ENCODE data around the gene EPS8.
"Not testable (repeated sequence)": the region's sequence is repeated elsewhere in the genome, so short reads cannot be mapped to it uniquely, and the experiment has no call there.

EPS8 gene

DNA sequence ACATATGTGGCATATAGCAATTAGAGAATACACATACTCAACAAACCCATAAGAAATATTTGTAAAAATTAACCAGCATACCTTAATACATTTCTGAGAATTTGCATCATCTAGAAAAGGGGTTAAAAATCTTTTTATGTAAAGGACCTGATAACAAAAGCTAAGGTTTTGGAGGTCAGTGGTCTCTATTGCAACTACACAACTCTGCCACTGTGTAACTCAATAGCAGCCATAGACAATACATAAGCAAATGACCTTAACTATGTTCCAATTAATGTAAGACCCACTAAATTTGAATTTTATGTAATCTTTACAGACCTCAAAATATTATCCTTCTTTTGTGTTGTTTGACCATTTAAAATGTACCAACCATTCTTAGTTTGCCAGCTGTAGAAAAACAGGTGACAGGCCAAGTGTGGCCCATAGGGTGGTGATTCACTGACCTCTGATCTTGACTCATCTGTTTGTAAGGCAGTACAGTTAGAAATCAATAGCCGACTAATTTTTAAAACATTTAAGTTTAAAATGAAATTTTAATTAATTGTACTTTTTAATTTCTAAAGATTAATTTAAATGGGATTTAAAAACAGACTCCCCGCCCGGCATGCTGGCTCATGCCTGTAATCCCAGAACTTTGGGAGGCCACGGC is 7.4 kb upstream of the EPS8 start:
- no peak for DNase-seq

DNA sequence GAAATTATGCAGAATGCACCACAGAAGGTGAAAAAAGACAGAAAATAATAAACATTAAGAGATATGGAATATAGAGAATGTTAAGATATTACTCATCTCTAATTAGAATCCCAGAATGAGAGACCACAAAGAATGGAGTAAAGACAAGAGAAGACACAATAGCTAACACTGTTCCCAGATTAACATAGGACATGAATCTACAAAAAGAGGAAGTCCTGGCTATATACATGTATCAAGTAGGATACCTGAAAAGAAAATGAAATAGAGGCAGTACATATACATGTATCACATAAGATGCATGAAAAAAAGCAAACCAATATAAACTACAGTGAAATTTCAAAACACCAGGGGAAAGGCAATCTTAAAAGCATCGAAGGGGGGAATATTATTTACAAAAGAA is 5.6 kb upstream of the EPS8 start:
- DNase-seq: no peak

DNA sequence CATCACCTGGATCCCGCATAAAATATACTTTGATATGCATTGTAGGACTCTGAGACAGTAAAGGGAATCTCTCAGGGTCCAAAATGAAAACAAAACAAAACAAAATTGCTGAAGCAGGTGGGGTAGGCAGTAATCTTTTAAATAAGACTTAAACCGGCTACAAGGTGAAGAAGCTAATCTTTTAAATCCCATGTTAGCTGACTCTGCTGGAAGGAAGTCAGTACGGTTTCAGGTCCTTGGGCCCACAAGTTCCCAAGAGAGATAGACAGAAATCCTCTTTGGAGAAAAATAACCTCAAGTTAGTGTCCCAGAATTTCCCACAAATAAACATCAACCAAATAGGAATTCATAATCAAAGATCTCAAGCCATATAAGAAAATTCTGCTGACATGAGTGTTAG is 5.0 kb upstream of the EPS8 start:
- no peak for DNase-seq

GRCh38 chr12:15788233-15789219 is 662 bp downstream of the EPS8 start:
- peak; percentile 20 for DNase-seq

- no peak for DNase-seq
Measured at GRCh38 chr12:15787778-15788177, 1.4 kb downstream of the EPS8 start.

DNA sequence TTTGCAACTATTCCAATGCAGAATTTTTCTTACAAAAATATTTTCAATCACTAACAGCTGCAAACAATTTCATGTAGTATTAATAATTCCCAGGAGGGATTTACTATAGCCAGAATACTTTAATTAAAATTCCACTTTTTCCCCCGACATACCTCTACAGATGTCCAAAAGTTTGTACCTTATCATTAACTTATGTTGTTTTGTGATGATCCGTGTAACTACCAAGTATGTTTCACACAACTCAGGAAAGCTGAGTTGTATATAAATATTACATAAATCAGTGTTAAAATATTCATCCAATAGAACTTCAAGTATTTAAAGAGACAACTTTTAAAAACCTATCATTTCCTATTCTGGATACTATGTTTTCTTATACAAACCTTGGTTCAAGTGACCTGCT is 2.4 kb downstream of the EPS8 start:
- no peak for DNase-seq

- no peak for DNase-seq
Measured at GRCh38 chr12:15783288-15783687, 5.9 kb downstream of the EPS8 start.

GRCh38 chr12:15782667-15783066 is 6.5 kb downstream of the EPS8 start:
- DNase-seq: no peak

GRCh38 chr12:15779925-15780324 is 9.3 kb downstream of the EPS8 start:
- no peak for DNase-seq

DNA sequence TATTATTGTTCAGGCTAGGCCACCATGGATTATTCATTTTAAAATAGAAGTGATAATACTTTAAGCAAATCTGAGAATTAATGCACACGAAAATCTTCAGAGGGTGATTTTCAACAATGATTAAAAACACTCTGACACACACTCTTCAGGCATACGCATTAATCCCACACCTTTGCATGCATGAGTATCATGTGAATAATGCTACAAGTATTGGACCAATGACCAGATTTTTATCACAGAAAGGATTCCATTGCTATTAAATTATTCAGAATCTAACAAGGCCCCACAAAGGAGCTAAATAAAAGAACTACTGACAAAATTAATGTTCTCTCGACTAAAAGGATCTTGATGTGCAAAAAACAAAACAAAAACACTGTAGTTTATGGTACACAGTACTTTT is 11.1 kb downstream of the EPS8 start:
- no peak for DNase-seq

- DNase-seq: no peak
Measured at GRCh38 chr12:15777355-15778012, 11.7 kb downstream of the EPS8 start.

DNA sequence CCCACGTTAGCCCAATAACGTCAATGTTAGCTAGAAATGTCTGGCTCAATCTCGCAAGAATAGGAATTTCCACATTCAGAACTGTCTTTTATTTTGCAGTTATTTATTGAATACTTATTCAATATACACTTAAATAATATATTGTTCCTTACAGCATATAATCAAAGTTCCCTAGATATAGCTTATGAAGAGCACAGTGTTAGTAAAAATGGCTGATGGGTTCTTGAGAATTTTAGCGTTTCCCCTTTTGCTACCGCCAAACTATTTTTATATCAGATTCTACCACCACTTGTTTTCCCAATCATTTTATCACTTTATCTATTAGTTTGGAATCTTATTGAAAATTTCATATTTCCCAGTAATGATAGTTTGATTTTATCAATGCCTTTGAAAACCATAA is 12.7 kb downstream of the EPS8 start:
- no peak for DNase-seq

DNA sequence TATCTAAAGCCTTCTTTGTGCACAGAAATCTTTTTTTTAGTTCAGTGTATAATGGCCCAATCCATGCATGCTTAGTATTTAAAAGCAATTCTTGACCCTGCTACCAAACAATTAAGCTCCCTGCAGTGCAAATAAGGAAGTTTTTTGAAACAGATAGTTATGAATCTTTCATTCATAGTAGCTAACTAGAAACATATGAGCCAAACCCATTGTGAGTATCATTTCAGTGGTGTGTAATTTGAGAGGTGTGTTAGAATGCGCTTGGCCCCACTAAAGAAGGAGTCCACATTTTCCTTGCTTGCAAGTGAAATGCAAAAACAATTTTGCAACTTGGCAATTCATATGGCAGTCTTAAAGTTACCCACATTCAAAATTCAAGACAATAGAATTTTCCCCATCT is 14.4 kb downstream of the EPS8 start:
- no peak for DNase-seq

- DNase-seq: no peak
Measured at GRCh38 chr12:15772405-15773018, 16.7 kb downstream of the EPS8 start.

- no peak for DNase-seq
Measured at GRCh38 chr12:15770581-15770980, 18.6 kb downstream of the EPS8 start.

GRCh38 chr12:15770021-15770420 is 19.2 kb downstream of the EPS8 start:
- DNase-seq: no peak

DNA sequence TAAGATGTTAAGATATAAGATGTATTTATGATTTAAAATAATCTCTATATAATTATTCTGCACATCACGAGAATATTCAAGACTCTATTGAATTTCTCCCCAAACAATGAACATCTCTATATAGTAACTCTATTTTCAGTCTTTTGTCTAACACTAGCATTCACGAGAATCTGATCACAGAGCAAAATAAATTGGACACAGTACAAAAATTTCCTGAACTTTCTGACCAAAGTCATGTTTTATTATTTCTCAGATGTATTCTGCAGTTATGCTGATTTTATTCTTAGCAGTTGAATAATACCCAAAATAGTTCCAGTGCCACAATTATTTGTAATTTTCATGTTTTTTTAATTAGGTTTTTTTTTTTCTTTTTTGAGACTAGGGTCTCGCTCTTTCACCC is 19.6 kb downstream of the EPS8 start:
- no peak for DNase-seq

- no peak for DNase-seq
Measured at GRCh38 chr12:15767301-15767700, 21.9 kb downstream of the EPS8 start.

DNA sequence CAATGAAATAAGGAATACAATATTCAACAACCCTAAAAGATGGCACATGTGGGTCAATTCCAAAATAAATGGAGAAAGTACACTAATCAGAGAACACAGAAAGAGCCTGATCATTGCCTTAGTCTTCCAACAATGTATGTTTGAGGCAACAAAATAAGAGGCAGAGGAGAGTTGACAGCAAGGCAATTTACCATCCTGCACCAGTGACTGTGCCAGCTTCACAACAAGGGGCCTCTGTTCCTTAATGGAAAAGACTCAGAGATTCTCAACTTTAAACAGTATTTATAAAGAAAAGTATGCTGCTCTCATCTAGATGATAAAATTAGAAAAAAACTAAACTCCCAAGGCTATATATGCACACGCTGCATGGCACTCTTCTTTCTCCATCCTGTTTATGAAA is 25.9 kb downstream of the EPS8 start:
- no peak for DNase-seq

DNA sequence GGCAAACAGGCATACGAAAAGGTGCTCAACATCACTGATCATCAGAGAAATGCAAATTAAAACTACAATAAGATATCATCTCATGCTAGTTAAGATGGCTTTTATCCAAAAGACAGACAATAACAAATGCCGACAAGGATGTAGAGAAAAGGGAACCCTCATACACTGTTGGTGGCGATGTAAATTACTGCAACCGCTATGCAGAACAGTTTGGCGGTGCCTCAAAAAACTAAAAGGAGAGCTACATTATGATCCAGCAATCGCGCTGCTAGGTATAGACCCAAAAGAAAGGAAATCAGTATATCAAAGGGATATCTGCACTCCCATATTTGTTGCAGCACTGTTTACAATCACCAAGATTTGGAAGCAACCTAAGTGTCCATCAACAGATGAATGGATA is 27.0 kb downstream of the EPS8 start:
- not testable (repeated sequence) for DNase-seq

- no peak for DNase-seq
Measured at GRCh38 chr12:15757553-15758255, 31.5 kb downstream of the EPS8 start.

DNA sequence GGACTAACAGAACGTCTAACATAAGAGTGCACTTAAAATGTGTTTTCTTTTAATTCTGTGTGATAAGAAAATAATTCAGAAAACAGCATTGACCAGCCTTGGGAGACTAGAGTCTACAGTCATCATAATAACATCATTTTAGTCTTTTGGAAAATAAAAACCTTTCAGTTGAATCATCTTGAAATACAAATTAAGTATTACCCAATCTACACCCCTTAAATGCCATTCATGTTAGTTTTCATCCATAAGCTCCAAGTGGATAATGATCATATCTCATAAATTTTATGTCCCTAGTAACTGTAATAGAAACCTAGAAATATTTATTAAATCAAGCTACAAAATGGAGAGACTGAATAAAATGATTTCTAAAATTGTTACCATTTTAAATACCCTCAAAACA is 32.4 kb downstream of the EPS8 start:
- DNase-seq: no peak

GRCh38 chr12:15754233-15754632 is 35.0 kb downstream of the EPS8 start:
- DNase-seq: no peak

All from activated CD8-positive, alpha-beta memory T cell treated with anti-CD3 and anti-CD28 coated beads, Interleukin-2, amount 50 U/mL, for 4 hours (primary cell).